ENCODE data around the gene DHRS3.
"Not testable (repeated sequence)": the region's sequence is repeated elsewhere in the genome, so short reads cannot be mapped to it uniquely, and the experiment has no call there.

Gene DHRS3

DNA sequence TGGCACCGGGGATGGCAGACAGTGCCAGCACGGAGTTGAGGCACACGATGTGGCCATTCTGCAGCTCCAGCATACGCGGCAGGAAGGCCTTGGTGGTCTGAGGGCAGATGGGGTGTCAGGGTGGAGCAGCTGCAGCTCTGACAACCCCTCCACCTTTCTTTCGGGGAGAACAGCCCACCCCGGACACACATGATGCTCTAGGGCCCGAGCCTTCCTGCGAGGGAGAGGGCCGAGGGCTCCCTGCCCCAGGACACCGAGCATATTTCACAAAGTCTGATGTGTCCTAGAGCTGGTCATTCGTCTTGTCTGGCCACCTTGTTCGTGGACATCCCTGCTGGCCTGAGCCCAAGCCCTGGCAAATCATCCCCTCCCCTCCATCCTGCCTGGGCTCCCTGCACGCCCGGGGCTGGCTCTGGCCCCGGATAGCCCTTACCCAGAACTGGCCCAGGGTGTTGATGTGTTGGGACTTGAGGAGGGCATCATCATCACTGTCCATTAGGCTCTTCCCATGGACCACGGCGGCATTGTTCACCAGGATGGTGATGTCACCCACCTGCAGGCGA, 39.1 kb downstream of the DHRS3 start:
- no peak for DNase-seq (ENCODE audit: low read depth in 2 of 2)

DNA sequence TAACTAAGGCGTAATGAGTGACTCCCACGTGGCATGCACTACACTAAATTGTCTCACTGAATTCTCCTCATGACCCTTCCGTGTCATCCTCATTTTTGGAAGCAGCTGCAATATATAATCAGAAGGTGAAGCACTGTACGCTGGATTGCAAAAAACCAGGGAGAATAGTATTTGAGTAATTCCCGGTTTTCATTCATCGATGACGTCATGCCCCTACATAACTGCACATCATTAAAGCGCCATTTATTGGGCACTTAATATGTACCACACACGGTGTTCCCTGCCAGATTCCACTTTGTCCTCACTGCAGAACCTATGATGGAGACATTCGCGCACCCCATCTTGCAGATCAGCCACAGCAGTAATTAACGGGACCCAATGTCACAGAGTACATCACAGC, 41.0 kb downstream of the DHRS3 start:
- DNase-seq (ENCODE audit: low read depth in 2 of 2): no peak

GRCh38 chr1:12574757-12575139, 43.3 kb downstream of the DHRS3 start:
- DNase-seq (ENCODE audit: low read depth in 2 of 2): no peak

DNA sequence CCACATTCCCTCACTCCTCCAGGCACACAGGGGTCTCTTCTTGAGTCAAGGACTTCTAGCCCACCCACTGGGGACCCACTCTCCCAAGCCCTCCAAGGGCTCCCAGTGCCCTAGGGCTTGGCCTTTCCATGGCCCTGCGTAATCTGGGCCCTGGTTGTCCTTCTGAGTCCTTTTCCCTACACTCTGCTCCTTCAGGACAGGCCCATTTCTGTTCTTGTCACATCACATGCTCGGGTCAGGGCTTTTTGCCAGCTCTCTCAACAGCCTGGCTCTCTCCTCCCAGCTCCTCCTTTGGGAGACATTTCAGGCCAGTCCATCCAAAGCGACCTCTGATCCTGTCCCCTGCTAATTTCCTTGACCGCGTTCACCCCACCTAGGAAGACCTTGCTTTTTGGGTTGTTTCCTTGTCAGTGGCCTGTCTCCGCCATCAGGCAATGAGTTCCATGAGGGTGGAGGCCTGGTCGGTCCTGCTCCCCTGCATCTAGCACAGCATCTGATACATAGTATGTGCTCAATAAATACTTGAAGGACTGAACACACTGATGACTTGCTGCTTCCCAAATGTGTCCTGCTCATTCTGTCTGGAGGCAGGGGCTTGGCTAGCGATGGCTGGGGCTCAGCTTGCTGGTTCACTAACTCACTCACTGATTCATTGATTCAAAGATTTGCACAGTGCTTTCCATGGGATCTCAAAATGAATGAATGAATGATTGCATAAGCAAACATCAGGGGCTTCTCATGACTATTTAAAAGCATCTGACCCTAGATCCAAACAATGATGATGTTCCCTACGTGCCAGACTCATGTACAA, 44.8 kb downstream of the DHRS3 start:
- no peak for DNase-seq (ENCODE audit: low read depth in 2 of 2)

- no peak for DNase-seq (ENCODE audit: low read depth in 2 of 2)
Measured at GRCh38 chr1:12572522-12572921, 45.5 kb downstream of the DHRS3 start.

GRCh38 chr1:12570291-12570690, 47.7 kb downstream of the DHRS3 start:
- no peak for DNase-seq (ENCODE audit: low read depth in 2 of 2)

DNA sequence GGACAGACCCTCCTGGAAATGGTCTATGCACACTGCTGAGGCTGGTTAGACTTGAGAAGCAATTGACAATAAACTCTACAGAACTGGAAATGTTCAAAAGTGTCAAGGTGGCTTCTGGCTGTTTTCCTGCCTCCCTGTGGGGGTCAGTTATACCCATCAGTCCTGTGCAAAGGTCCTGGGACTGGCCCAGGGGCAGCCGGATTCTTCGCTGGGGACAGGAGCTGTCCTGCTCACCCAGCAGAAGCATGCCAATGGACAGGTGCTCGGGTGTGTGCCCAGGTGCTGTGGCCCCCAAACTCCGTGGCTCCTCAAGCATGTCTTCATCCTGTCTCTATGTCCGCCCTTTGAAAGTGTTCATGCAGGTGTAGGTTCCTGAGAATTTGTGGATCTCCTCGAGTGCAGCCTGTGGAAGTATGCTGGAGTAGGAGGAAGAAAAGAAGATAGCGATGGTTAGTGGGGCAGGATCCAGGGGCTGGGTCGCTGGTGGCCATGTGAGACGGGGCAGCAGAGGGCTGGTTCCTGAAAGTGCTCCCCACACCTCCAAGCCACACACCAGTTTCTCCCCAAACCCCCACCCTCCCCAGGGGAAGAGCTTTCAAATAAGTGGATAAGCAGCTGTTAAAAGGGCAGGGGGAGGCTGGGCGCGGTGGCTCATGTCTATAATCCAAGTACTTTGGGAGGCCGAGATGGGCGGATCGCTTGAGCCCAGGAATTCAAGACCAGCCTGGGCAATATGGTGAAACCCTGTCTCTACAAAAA, 49.8 kb downstream of the DHRS3 start:
- no peak for DNase-seq (ENCODE audit: low read depth in 2 of 2)

DNA sequence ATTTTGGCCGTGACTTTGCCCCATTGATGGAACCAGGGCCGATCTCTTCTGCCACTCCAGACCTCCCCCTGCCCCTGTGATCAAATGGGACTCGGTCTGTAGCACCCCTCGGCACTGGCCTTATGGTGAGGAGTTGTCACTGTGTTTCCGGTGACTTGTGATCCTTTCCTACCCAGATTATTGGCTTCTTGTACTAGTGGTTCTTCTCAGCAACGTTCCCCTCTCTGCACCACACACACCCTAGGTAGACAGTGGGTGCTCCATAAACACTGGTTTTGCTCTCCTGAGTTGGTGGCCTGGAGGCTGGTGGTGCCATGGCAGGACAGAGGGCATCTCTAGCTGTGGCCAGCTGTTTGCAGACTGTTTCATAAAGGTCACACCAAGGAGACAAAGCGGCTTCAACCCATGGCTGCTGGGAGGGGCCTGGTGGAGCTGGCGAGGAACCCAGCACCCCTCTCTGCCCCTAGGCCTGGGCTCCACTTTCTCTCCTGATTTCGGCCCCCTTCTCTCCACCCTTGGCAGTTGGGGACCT, 50.7 kb downstream of the DHRS3 start:
- no peak for DNase-seq (ENCODE audit: low read depth in 2 of 2)

GRCh38 chr1:12566484-12567287, 51.3 kb downstream of the DHRS3 start:
- no peak for DNase-seq (ENCODE audit: low read depth in 2 of 2)

- DNase-seq (ENCODE audit: low read depth in 2 of 2): no peak
Measured at GRCh38 chr1:12565966-12566352, 52.1 kb downstream of the DHRS3 start.

- DNase-seq (ENCODE audit: low read depth in 2 of 2): no peak
Measured at GRCh38 chr1:12565094-12565965, 52.7 kb downstream of the DHRS3 start.

DNA sequence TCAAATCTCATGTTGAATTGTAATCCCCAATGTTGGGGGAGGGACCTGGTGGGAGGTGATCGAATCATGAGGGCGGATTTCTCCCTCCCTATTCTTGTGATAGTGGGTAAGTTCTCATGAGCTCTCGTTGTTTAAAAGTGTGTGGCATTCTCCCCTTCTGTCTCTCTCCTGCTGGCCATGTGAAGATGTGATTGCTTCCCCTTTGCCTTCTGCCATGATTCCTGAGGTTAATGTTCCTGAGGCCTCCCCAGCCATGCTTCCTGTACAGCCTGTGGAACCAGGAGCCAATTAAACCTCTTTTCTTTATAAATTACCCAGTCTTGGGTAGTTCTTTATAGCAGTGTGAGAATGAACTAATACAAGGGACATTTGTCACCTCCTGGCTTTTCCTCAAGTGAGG, 53.8 kb downstream of the DHRS3 start:
- not testable (repeated sequence) for DNase-seq (ENCODE audit: low read depth in 2 of 2)

- DNase-seq (ENCODE audit: low read depth in 2 of 2): no peak
Measured at GRCh38 chr1:12562955-12563576, 54.9 kb downstream of the DHRS3 start.

- DNase-seq (ENCODE audit: low read depth in 2 of 2): no peak
Measured at GRCh38 chr1:12561121-12561520, 56.9 kb downstream of the DHRS3 start.

GRCh38 chr1:12556957-12557935, 60.8 kb downstream of the DHRS3 start:
- DNase-seq (ENCODE audit: low read depth in 2 of 2): no peak

- no peak for DNase-seq (ENCODE audit: low read depth in 2 of 2)
Measured at GRCh38 chr1:12556368-12556930, 61.6 kb downstream of the DHRS3 start.

DNA sequence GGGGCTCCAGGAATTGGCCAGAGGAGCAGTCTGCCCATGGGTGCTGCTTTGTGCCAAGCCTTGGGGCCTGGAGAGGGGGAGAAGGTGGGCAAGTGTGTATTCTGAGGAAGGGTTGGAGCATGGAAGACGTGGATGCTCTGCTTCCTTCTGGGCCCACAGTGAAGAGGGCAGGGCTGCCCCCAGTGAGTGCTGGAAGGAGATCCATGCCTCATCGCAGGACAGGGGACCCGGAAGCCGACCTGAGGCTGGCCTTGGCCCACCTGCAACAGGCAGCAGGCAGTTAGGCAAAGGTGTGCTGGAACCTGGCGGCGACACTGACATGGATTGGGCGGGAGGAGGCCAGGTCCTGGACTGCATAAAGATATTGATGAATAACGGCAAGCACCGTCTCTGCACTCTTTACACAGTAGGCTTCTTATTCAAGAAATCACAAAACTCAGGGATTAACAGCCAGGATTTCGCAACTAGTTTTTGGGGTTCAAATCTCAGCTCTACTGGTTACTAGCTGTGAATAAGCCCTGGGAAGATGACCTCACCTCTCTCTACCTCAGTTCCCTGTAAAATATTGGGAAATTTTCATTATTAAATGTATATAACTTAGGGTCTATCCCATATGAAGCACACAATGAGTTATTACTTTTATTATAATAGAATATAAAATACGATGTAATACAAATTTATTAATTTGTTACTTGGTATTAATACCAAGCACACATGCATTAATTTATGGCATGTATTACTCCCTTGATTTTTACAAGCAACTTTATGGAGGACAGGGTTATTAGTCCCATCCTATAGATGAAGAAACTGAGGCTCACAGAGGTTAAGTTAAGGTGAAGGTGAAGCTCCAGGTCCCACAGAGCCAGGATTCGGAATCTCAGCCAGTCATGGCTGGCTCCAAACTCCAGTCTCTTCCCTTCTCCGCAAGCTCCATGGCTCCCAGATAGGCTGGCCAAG, 62.3 kb downstream of the DHRS3 start:
- no peak for DNase-seq (ENCODE audit: low read depth in 2 of 2)

Data from stimulated activated CD8-positive, alpha-beta memory T cell treated with anti-CD3 and anti-CD28 coated beads, Interleukin-2, amount 100 ng/mL, for 1 hour (primary cell).